ENCODE measurements around the gene SNED1.

DNA sequence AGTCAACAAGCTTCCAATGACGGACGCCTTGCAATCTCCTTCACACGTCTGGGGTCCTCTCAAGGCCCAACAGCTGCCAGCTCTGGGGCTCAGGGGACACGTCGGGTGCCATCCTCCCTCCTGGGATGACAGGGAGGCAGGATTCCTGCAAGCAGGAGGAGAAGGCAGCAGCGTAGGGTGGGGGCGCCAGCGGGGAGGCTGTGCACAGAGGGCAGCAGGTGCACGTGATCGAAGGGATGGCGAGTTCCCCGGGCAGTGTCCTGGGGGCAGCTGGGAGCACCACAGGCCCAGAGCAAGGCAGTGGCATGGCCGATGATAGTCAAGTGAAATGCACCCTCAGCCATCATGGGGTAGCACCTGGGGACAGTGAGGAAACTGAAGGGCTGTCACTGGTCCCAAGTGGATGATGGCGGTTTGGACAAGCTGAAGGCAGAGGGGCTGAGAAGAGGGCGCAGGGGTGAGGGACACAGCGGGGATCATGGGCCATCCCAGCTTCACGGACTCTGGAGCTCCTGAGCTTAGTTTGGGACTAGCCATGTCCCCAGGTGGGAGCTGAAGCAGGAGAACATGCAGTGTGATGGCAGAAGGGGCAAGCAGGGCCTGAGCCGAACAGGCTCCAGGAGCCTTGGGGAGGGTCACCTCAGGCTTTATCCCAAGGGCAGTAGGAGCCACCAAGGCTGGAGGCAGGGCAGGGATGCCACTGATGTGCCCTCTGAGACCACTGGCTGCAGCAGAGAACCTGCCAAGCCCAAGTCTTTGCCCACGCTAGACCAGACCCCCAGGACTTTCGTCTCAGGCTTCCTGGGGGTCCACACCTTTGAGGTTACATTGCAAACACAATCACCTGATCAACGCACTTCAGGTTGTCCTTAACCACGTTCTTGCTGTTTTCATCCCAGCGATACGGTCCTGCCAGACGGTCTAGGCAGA lies 16.3 kb upstream of the SNED1 start:
- no peak for TF ChIP-seq POLR2A (IDR thresholded peaks at IDR 0.05; ENCODE audit: low read depth, low read length)
- TF ChIP-seq POU2F2 (IDR thresholded peaks at IDR 0.05; ENCODE audit: low read depth, low read length): no peak
